SK-N-SH (cell line): ENCODE data around the gene MEX3D. TPM values are rescaled to one million over a fixed set of nuclear protein-coding genes. Genes with fewer than 3 reads are reported as not detected.

Experiments
- CTCF ChIA-PET: fragments of 300-600, 350-600 bp; formaldehyde crosslinking; extraction: SDS; loops from one replicate; lab custom pipeline; 2021; lab: Yijun Ruan, JAX
- POLR2A ChIA-PET: fragments of 350-600 bp; sonication (Branson Sonifier 250); formaldehyde crosslinking; extraction: SDS; loops from one replicate; lab custom pipeline; 2020; ENCODE audit warnings: antibody characterized with exemption, inconsistent platforms; lab: Yijun Ruan, JAX
- DNase-seq: peaks from one replicate; pipeline ENCODE4 v3.0.0; 2012
- H2AFZ ChIP-seq: fragments of 200-600 bp; sonication (generic); 2 replicates; pipeline ENCODE4 v1.8.1; 2016; ENCODE audit warnings: antibody characterized with exemption, mild to moderate bottlenecking, low read depth
- H3F3A ChIP-seq: fragments of 200-600 bp; sonication (generic); replicated peaks from 2 replicates; pipeline ENCODE3; 2016; ENCODE audit warnings: antibody characterized with exemption, mild to moderate bottlenecking; ENCODE audit not compliant: insufficient read depth
- H3K27ac ChIP-seq, 2 experiments: fragments of 200-500 bp in 1 of 2; fragments of 200-600 bp in 1 of 2; sonication (Bioruptor generic) in 1 of 2; sonication (generic), shearing (Covaris generic) in 1 of 2; 2 replicates each; pipeline versions ENCODE4 v1.5.1 to v1.6.1; 2014 to 2016; ENCODE audit warnings: low read depth in 2 of 2, inconsistent platforms in 1 of 2, low read length in 1 of 2, mild to moderate bottlenecking in 1 of 2, mixed read lengths in 1 of 2
- H3K27me3 ChIP-seq: fragments of 200-600 bp; sonication (generic), shearing (Covaris generic); 2 replicates; pipeline ENCODE4 v1.6.1; 2016; ENCODE audit warnings: mixed run types; ENCODE audit not compliant: insufficient read depth
- H3K36me3 ChIP-seq, 2 experiments: fragments of 200-500 bp in 1 of 2; fragments of 200-600 bp in 1 of 2; sonication (Bioruptor generic) in 1 of 2; sonication (generic) in 1 of 2; replicated peaks in 1 of 2; 2 replicates each; pipeline versions ENCODE3 to v1.5.1; 2014 to 2016; ENCODE audit warnings: low read length in 1 of 2, mild to moderate bottlenecking in 1 of 2; ENCODE audit not compliant: insufficient read depth in 2 of 2, control insufficient read depth in 1 of 2
- H3K4me1 ChIP-seq, 2 experiments: fragments of 200-500 bp in 1 of 2; fragments of 200-600 bp in 1 of 2; sonication (Bioruptor generic) in 1 of 2; sonication (generic), shearing (Covaris generic) in 1 of 2; 2 replicates each; pipeline versions ENCODE4 v1.5.1 to v1.6.1; 2014 to 2016; ENCODE audit warnings: low read depth in 1 of 2, low read length in 1 of 2, mixed run types in 1 of 2; ENCODE audit not compliant: insufficient read depth in 2 of 2, control insufficient read depth in 1 of 2
- H3K4me2 ChIP-seq: fragments of 200-600 bp; sonication (generic), shearing (Covaris generic); 2 replicates; pipeline ENCODE4 v1.6.1; 2017; ENCODE audit warnings: mixed run types
- H3K4me3 ChIP-seq, 2 experiments: fragments of 200-500 bp in 1 of 2; fragments of 200-600 bp in 1 of 2; sonication (Bioruptor generic) in 1 of 2; sonication (generic), shearing (Covaris generic) in 1 of 2; 2 replicates each; pipeline versions ENCODE4 v1.5.1 to v1.8.1; 2014 to 2016; ENCODE audit warnings: low read depth in 2 of 2, inconsistent platforms in 1 of 2, low read length in 1 of 2, mild to moderate bottlenecking in 1 of 2, mixed read lengths in 1 of 2, moderate library complexity in 1 of 2
- H3K79me2 ChIP-seq: fragments of 200-600 bp; sonication (generic); 2 replicates; pipeline ENCODE4 v1.8.1; 2017; ENCODE audit warnings: mild to moderate bottlenecking; ENCODE audit not compliant: insufficient read depth
- H3K9ac ChIP-seq: fragments of 200-600 bp; sonication (generic); 2 replicates; pipeline ENCODE4 v1.6.1; 2017; ENCODE audit warnings: mixed run types
- H3K9me2 ChIP-seq: fragments of 200-600 bp; sonication (generic); 2 replicates; pipeline ENCODE4 v1.6.1; 2017; ENCODE audit warnings: mixed run types
- H3K9me3 ChIP-seq: fragments of 200-600 bp; sonication (generic); 2 replicates; pipeline ENCODE4 v1.6.1; 2017; ENCODE audit warnings: mixed run types, mild to moderate bottlenecking, moderate library complexity
- H4K20me1 ChIP-seq: fragments of 200-600 bp; sonication (generic); 2 replicates; pipeline ENCODE4 v1.6.1; 2017; ENCODE audit warnings: mild to moderate bottlenecking, mixed run types; ENCODE audit not compliant: insufficient read depth
- CHD2 ChIP-seq: fragments of 150-350 bp; IDR thresholded peaks from 2 replicates; pipeline ENCODE4 v1.6.1; 2018; ENCODE audit warnings: low read length; ENCODE audit not compliant: partially characterized antibody
- EZH2phosphoT487 ChIP-seq: fragments of 200-600 bp; sonication (generic); IDR thresholded peaks from 2 replicates; pipeline ENCODE4 v1.6.1; 2017; ENCODE audit warnings: low read depth, mixed run types, mild to moderate bottlenecking, antibody characterized with exemption, moderate library complexity, borderline replicate concordance
- FOXJ3 ChIP-seq: sonication (generic); formaldehyde crosslinking; IDR thresholded peaks from 2 replicates; pipeline ENCODE4 v1.5.1; 2020; ENCODE audit warnings: mild to moderate bottlenecking, missing genetic modification reagents
- GABPA ChIP-seq: IDR thresholded peaks from 2 replicates; pipeline ENCODE4 v1.4.0; 2012; ENCODE audit warnings: low read depth, mild to moderate bottlenecking
- JUND ChIP-seq: IDR thresholded peaks from 2 replicates; pipeline ENCODE4 v1.4.0; 2012
- MAX ChIP-seq: IDR thresholded peaks from 2 replicates; pipeline ENCODE4 v1.4.0; 2012; ENCODE audit warnings: low read depth
- MEF2A ChIP-seq: IDR thresholded peaks from 2 replicates; pipeline ENCODE4 v1.4.0; 2012; ENCODE audit warnings: low read depth, borderline replicate concordance
- NFIC ChIP-seq: IDR thresholded peaks from 2 replicates; pipeline ENCODE4 v1.4.0; 2012; ENCODE audit warnings: borderline replicate concordance
- NRF1 ChIP-seq: IDR thresholded peaks from 2 replicates; pipeline ENCODE4 v1.6.1; 2012; ENCODE audit warnings: low read depth, mild to moderate bottlenecking, low read length
- PBX3 ChIP-seq: IDR thresholded peaks from 2 replicates; pipeline ENCODE4; 2012
- POLR2AphosphoS5 ChIP-seq: IDR thresholded peaks from 2 replicates; pipeline ENCODE4 v1.6.1; 2012; ENCODE audit warnings: low read depth, low read length
- RXRA ChIP-seq: IDR thresholded peaks from 2 replicates; pipeline ENCODE4 v1.4.0; 2012; ENCODE audit warnings: low read depth, mild to moderate bottlenecking, borderline replicate concordance
- TAF1 ChIP-seq: IDR thresholded peaks from 2 replicates; pipeline ENCODE4 v1.6.1; 2012; ENCODE audit warnings: low read depth, mild to moderate bottlenecking, low read length, moderate library complexity, borderline replicate concordance
- TCF12 ChIP-seq: IDR thresholded peaks from 2 replicates; pipeline ENCODE4 v1.4.0; 2012
- TEAD4 ChIP-seq: IDR thresholded peaks from 2 replicates; pipeline ENCODE4 v1.4.0; 2012; ENCODE audit warnings: mild to moderate bottlenecking, borderline replicate concordance; ENCODE audit not compliant: insufficient read depth
- USF1 ChIP-seq: IDR thresholded peaks from 2 replicates; pipeline ENCODE4 v1.4.0; 2012; ENCODE audit warnings: low read depth, borderline replicate concordance
- USF2 ChIP-seq: fragments of 150-350 bp; IDR thresholded peaks from 2 replicates; pipeline ENCODE4 v1.6.1; 2017; ENCODE audit warnings: antibody characterized with exemption, low read length, low read depth, borderline replicate concordance
- YY1 ChIP-seq: IDR thresholded peaks from 2 replicates; pipeline ENCODE4 v1.4.0; 2012; ENCODE audit warnings: low read depth, mild to moderate bottlenecking
- WGBS: methylation state at CpG from one replicate; pipeline ENCODE4 v1.1.6; 2017; ENCODE audit warnings: low lambda C conversion rate; 5-methylcytosine and 5-hydroxymethylcytosine counted together
- polyA plus RNA-seq, 3 experiments: library from polyadenylated mRNA; depleted of rRNA; stranded (reverse); fragments of >200 nt; gene quantifications; 2 replicates each; pipeline ENCODE4 v1.2.3, GENCODE V29; 2012
- TF ChIP-seq, protein P1 (sequence below): IDR thresholded peaks from 2 replicates; pipeline ENCODE4 v1.4.0; 2012; ENCODE audit warnings: low read depth, borderline replicate concordance

Gene MEX3D
- polyA plus RNA-seq, 1 of the 3 experiments (the other 2 are of a cell fraction): 14.9 TPM

DNA sequence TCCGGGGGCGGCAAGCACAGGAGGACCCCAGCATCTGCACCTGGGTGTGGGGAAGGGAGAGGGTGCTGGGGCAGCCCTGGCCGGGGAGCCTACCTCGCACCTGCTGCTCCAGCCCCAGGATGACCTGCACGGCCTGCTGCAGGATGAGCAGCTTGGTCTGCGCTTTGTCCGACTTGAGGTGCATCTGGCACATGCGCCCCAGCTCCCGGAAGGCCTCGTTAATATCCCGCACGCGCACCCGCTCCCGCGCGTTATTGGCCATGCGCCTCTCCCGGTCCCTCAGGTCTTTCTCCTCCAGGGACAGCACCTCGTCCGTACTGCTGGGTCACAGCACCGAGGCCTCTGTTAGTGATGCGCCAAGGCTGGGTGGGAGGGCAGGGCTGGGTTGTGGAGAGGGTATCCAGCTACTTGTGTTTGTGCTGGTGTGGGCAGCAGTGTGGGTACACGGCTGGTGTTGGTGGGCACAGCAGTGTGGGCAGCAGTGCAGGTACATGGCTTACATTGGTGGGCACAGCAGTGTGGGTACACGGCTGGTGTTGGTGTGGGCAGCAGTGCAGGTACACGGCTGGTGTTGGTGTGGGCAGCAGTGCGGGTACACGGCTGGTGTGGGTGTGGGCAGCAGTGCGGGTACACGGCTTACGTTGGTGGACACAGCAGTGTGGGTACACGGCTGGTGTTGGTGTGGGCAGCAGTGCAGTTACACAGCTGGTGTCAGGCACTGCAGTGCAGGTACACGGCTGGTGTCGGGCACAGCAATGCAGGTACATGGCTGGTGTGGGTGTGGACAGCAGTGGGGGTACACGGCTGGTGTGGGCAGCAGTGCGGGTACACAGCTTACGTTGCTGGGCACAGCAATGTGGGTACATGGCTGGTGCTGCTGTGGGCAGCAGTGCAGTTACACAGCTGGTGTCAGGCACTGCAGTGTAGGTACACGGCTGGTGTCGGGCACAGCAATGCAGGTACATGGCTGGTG is 44.3 kb upstream of the MEX3D start (continued):
- TF ChIP-seq USF2 (no peak), USF1 (no peak), MAX (no peak), NRF1 (no peak)

DNA sequence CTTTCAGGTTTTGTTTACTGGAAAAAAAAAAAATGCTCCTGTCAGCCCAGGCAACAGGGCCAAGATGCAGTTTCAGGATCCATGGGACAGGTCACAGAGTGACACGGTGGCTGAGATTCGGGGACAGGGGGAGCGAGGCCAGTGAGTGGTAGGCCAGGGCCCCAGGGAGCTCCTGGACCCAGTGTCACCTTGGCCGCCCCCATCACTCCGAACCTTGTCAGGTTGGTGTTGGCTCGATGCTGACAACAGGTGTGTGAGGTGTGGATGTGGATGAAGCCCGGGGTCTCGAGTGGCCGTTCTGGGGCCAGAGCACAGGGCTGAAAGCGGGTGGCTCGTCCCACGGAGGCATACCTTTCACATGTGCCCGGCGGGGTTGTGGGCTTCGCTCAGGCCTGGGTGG is 43.2 kb upstream of the MEX3D start:
- CTCF ChIA-PET: interaction anchor here (0.7 to 2.4 kb wide), 2 partner anchors 61 to 223 kb away, joined by 4 to 9 read pairs; no protein-coding TSS in a partner anchor

DNA sequence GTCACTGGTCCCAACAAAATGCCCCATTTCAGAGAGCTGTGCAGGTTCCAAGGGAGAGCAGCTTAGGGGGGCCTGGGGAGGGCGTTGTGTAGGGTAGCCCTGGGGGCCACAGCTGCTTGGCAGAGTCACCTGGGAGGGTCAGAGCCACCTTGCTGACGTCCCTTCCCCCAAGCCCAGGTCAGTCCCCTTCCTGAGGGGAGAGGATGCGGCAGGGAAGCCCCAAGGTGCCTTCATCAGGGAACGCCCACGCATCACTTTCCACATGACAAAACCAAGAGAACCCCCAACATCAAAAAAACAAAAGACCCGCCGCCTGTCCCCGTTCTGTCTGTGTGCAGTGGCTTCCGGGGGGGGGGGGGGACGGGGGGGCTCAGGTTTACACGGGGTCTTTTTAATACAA is 42.5 kb upstream of the MEX3D start:
- Histone ChIP-seq H3K9ac (no peak overlapping the region), H3F3A (peaks cover 18% of the 10 kb centered on the region), H3K4me2 (no peak overlapping the region), H3K27ac (no peak overlapping the region), H3K36me3 (peaks cover 0 to 54% of the 10 kb centered on the region in 2 experiments), H3K79me2 (no peaks in the 10 kb centered on the region), H3K4me3 (no peak overlapping the region), H4K20me1 (no peaks in the 10 kb centered on the region), H3K9me2 (no peaks in the 10 kb centered on the region), H3K27me3 (no peaks in the 10 kb centered on the region), H3K4me1 (peaks cover 4 to 5% of the 10 kb centered on the region in 2 experiments; a peak in 2 of 4 replicates), H3K9me3 (no peaks in the 10 kb centered on the region), H2AFZ (no peak overlapping the region)
- DNase-seq: no peak
- WGBS: 82% methylated on average over 10 of the region's 11 CpGs
- CTCF ChIA-PET: interaction anchor here (2.4 kb wide), 1 partner anchor 62 kb away, joined by 9 read pairs; no protein-coding TSS in a partner anchor
- POLR2A ChIA-PET: no interaction called here
- TF ChIP-seq TCF12: no peak
- no peak for TF ChIP-seq CHD2
- no peak for TF ChIP-seq TEAD4
- TF ChIP-seq FOXJ3 (CRISPR knock-in tag): no peak
- TF ChIP-seq EZH2phosphoT487: no peak
- no peak for TF ChIP-seq NFIC
- no peak for TF ChIP-seq RXRA
- TF ChIP-seq YY1: no peak
- TF ChIP-seq JUND: no peak
- no peak for TF ChIP-seq TAF1
- TF ChIP-seq POLR2AphosphoS5: no peak
- TF ChIP-seq GABPA: no peak
- no peak for TF ChIP-seq PBX3
- TF ChIP-seq USF1: no peak
- TF ChIP-seq, protein P1, sequence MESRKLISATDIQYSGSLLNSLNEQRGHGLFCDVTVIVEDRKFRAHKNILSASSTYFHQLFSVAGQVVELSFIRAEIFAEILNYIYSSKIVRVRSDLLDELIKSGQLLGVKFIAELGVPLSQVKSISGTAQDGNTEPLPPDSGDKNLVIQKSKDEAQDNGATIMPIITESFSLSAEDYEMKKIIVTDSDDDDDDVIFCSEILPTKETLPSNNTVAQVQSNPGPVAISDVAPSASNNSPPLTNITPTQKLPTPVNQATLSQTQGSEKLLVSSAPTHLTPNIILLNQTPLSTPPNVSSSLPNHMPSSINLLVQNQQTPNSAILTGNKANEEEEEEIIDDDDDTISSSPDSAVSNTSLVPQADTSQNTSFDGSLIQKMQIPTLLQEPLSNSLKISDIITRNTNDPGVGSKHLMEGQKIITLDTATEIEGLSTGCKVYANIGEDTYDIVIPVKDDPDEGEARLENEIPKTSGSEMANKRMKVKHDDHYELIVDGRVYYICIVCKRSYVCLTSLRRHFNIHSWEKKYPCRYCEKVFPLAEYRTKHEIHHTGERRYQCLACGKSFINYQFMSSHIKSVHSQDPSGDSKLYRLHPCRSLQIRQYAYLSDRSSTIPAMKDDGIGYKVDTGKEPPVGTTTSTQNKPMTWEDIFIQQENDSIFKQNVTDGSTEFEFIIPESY: no peak

More for the DNA sequence above, 43.2 kb upstream of the MEX3D start:
- no peak overlapping the region for H3K9ac ChIP-seq
- TF ChIP-seq MEF2A: no peak
- H3K9me2 ChIP-seq: no peaks in the 10 kb centered on the region
- no peaks in the 10 kb centered on the region for H3K27me3 ChIP-seq
- POLR2A ChIA-PET: no interaction called here
- H3K4me2 ChIP-seq: no peak overlapping the region
- peaks cover 3 to 58% of the 10 kb centered on the region in 2 experiments for H3K36me3 ChIP-seq
- no peaks in the 10 kb centered on the region for H4K20me1 ChIP-seq
- DNase-seq: no peak
- no peak overlapping the region for H2AFZ ChIP-seq
- H3K27ac ChIP-seq: no peak overlapping the region
- H3K79me2 ChIP-seq: no peaks in the 10 kb centered on the region
- peaks cover 10% of the 10 kb centered on the region for H3F3A ChIP-seq
- WGBS: 88% methylated on average over 6 of the region's 15 CpGs
- no peaks in the 10 kb centered on the region for H3K9me3 ChIP-seq
- no peak overlapping the region for H3K4me3 ChIP-seq
- H3K4me1 ChIP-seq: peaks cover under 1% of the 10 kb centered on the region in 2 experiments; a peak in 2 of 4 replicates
